ENCODE measurements around the gene ITGB1. TPM values are rescaled to one million over a fixed set of nuclear protein-coding genes. Genes with fewer than 3 reads are reported as not detected.
A peak's percentile ranks its signal among the peaks of the same experiment; 100 is the strongest.

The ITGB1 gene
- total and polyA plus RNA-seq, 9 of the 15 experiments (the other 6 are each of a cell fraction or from before 2014, with no cell fraction given) = 40.2 to 194 (median 155) TPM

DNA sequence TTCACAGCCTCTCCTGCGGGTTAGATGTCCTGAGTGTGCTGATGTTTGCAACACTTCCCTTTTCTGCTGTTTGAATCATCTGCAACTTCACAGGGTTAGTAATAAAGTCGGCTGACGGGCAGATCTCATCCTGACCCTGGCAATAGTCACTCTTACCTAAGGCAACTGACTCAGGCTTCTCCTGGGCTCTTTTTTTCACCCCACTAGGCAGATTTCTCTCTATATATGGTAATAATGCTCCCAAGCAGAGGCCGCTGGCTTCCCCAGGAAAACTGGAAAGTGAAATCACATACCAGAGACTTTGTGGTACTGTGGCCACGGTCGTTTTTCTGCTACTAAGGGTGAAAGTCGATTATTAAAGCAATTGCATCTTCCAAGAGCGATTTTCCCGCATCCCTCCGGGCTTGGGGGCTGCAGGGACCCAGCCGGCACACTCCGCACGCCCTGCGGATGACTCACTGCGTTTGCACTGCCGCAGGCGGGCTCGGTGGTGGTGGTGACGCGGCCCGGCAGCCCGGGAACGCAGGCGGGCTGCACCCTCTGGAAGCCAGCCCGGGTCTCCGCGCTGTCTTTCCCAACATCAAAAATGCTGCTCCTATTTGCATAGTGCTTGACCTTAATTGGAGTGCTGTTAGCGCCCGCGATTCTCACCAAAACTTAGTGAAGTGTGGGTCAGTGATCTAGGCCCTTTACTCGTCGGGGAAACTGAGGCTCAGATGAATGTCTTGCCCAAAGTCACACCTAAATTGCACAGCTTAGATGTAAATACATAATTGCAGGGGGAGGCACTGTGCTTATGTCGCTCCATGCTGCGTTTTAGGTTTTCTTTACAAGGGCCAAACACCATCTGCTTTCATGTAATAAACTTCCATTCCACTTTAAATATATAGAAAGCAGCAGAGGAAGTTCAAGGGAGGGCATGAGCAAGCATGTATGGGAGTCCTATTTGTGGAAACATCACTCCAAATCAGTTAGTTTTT, 47.6 kb upstream of the ITGB1 start (continued):
- TF ChIP-seq ZNF584 (CRISPR knock-in tag; IDR thresholded peaks at IDR 0.05; ENCODE audit: low read depth) (no peak), PHTF2 (CRISPR knock-in tag; IDR thresholded peaks at IDR 0.05) (no peak), MCM3 (IDR thresholded peaks at IDR 0.05) (no peak), FIP1L1 (IDR thresholded peaks at IDR 0.05; ENCODE audit: low read depth, low read length, poor library complexity, severe bottlenecking) (no peak), FOSL1 (tag; conservative IDR thresholded peaks at IDR 0.05) (peak; percentile 91), POLR2G (IDR thresholded peaks at IDR 0.05; ENCODE audit: low read depth, low read length) (peak; percentile 58), CREB1 (IDR thresholded peaks at IDR 0.05) (0 out of 2 replicates have a peak, but pooled peaks have one; percentile 29), CREB1 (CRISPR knock-in tag; IDR thresholded peaks at IDR 0.05) (peak; percentile 44; the same call in 1 of the 2 replicates), FOXJ2 (tag; IDR thresholded peaks at IDR 0.05) (no peak), FOXP1 (CRISPR knock-in tag; IDR thresholded peaks at IDR 0.05) (no peak), SRSF7 (optimal IDR thresholded peaks at IDR 0.05; ENCODE audit: low read depth, low read length) (no peak), DPF2 (IDR thresholded peaks at IDR 0.05) (peak; percentile 70; the same call in 1 of the 2 replicates), SRSF1 (IDR thresholded peaks at IDR 0.05; ENCODE audit: low read depth, low read length) (no peak), PHF20 (IDR thresholded peaks at IDR 0.05; ENCODE audit: partially characterized antibody) (no peak), BCOR (IDR thresholded peaks at IDR 0.05) (peak; percentile 77), MCM5 (IDR thresholded peaks at IDR 0.05; ENCODE audit: low read depth) (no peak), ATF1 (CRISPR knock-in tag; IDR thresholded peaks at IDR 0.05) (no peak), ATF1 (tag; IDR thresholded peaks at IDR 0.05) (peak; percentile 73), ZNF79 (CRISPR knock-in tag; IDR thresholded peaks at IDR 0.05; ENCODE audit: low read depth) (no peak), ZNF354B (CRISPR knock-in tag; IDR thresholded peaks at IDR 0.05) (no peak)
- TF ChIP-seq, protein P1, sequence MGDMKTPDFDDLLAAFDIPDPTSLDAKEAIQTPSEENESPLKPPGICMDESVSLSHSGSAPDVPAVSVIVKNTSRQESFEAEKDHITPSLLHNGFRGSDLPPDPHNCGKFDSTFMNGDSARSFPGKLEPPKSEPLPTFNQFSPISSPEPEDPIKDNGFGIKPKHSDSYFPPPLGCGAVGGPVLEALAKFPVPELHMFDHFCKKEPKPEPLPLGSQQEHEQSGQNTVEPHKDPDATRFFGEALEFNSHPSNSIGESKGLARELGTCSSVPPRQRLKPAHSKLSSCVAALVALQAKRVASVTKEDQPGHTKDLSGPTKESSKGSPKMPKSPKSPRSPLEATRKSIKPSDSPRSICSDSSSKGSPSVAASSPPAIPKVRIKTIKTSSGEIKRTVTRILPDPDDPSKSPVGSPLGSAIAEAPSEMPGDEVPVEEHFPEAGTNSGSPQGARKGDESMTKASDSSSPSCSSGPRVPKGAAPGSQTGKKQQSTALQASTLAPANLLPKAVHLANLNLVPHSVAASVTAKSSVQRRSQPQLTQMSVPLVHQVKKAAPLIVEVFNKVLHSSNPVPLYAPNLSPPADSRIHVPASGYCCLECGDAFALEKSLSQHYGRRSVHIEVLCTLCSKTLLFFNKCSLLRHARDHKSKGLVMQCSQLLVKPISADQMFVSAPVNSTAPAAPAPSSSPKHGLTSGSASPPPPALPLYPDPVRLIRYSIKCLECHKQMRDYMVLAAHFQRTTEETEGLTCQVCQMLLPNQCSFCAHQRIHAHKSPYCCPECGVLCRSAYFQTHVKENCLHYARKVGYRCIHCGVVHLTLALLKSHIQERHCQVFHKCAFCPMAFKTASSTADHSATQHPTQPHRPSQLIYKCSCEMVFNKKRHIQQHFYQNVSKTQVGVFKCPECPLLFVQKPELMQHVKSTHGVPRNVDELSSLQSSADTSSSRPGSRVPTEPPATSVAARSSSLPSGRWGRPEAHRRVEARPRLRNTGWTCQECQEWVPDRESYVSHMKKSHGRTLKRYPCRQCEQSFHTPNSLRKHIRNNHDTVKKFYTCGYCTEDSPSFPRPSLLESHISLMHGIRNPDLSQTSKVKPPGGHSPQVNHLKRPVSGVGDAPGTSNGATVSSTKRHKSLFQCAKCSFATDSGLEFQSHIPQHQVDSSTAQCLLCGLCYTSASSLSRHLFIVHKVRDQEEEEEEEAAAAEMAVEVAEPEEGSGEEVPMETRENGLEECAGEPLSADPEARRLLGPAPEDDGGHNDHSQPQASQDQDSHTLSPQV (IDR thresholded peaks at IDR 0.05) = no peak
- TF ChIP-seq, protein P2, sequence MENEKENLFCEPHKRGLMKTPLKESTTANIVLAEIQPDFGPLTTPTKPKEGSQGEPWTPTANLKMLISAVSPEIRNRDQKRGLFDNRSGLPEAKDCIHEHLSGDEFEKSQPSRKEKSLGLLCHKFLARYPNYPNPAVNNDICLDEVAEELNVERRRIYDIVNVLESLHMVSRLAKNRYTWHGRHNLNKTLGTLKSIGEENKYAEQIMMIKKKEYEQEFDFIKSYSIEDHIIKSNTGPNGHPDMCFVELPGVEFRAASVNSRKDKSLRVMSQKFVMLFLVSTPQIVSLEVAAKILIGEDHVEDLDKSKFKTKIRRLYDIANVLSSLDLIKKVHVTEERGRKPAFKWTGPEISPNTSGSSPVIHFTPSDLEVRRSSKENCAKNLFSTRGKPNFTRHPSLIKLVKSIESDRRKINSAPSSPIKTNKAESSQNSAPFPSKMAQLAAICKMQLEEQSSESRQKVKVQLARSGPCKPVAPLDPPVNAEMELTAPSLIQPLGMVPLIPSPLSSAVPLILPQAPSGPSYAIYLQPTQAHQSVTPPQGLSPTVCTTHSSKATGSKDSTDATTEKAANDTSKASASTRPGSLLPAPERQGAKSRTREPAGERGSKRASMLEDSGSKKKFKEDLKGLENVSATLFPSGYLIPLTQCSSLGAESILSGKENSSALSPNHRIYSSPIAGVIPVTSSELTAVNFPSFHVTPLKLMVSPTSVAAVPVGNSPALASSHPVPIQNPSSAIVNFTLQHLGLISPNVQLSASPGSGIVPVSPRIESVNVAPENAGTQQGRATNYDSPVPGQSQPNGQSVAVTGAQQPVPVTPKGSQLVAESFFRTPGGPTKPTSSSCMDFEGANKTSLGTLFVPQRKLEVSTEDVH (IDR thresholded peaks at IDR 0.05; ENCODE audit: low read depth, partially characterized antibody) = no peak
- TF ChIP-seq, protein P3, sequence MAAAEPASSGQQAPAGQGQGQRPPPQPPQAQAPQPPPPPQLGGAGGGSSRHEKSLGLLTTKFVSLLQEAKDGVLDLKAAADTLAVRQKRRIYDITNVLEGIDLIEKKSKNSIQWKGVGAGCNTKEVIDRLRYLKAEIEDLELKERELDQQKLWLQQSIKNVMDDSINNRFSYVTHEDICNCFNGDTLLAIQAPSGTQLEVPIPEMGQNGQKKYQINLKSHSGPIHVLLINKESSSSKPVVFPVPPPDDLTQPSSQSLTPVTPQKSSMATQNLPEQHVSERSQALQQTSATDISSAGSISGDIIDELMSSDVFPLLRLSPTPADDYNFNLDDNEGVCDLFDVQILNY (CRISPR knock-in tag; IDR thresholded peaks at IDR 0.05) = no peak
